Mesenteric fat pad (tissue), 1 donor: ENCODE results near the gene ZNF718. TPM values are rescaled to one million over a fixed set of nuclear protein-coding genes. Genes with fewer than 3 reads are reported as not detected.
"Not testable (repeated sequence)": the region's sequence is repeated elsewhere in the genome, so short reads cannot be mapped to it uniquely, and the experiment has no call there.

Experiments used
- DNase-seq: peaks from one replicate; pipeline ENCODE4 v3.0.0-alpha.2; 2020; ENCODE audit warnings: low spot score
- long read RNA-seq: library from polyadenylated mRNA; unstranded; transcript quantifications from one replicate; pipeline ENCODE4 v2.0.0, GENCODE V29; 2020
- total RNA-seq: library from RNA; stranded (reverse); fragmentation: NEBNext Ultra II Directional; extraction: Animal tissue kit (Norgen Biotek cat#: 25700); gene quantifications from one replicate; pipeline ENCODE4 v1.2.1, GENCODE V29; 2021
- donor health status: DM: yes; HTN: yes; CAD: no.

ZNF718 gene
- total RNA-seq: 3.6 TPM
- long read RNA-seq, partial matches to known transcripts: 0 of 2 reads
- long read RNA-seq, other reads (novel, unspliced or antisense): 2 of 2 reads

- DNase-seq: peak; percentile 94
These were observed at the start of gene ZNF718 for GRCh38 chr4:124275-125081. Gene ZNF718, plus strand, starts transcription at chr4:124501. Its CDS starts 170 bp downstream, at chr4:124671.

- DNase-seq: no peak
These were observed 38.4 kb upstream of the ZNF718 start for GRCh38 chr4:85951-86350.

GRCh38 chr4:86559-87324 is 37.6 kb upstream of the ZNF718 start:
- not testable (repeated sequence) for DNase-seq

GRCh38 chr4:98386-98785 is 25.9 kb upstream of the ZNF718 start:
- no peak for DNase-seq

GRCh38 chr4:99863-100262 is 24.4 kb upstream of the ZNF718 start:
- DNase-seq: no peak

GRCh38 chr4:107083-107443 is 17.2 kb upstream of the ZNF718 start:
- DNase-seq: no peak

GRCh38 chr4:107444-108429 is 16.6 kb upstream of the ZNF718 start:
- DNase-seq: no peak

GRCh38 chr4:112771-113170 is 11.5 kb upstream of the ZNF718 start:
- DNase-seq: no peak

GRCh38 chr4:113732-114131 is 10.6 kb upstream of the ZNF718 start:
- DNase-seq: no peak

GRCh38 chr4:114149-114548 is 10.2 kb upstream of the ZNF718 start:
- DNase-seq: no peak

- no peak for DNase-seq
These were observed 7.8 kb upstream of the ZNF718 start for GRCh38 chr4:116499-116898.

GRCh38 chr4:120616-121015 is 3.7 kb upstream of the ZNF718 start:
- no peak for DNase-seq

- no peak for DNase-seq
These were observed 2.8 kb upstream of the ZNF718 start for GRCh38 chr4:121408-122084.

GRCh38 chr4:123922-124274 is 403 bp upstream of the ZNF718 start:
- DNase-seq: not testable (repeated sequence)

GRCh38 chr4:125091-125771 is 930 bp downstream of the ZNF718 start:
- no peak for DNase-seq

GRCh38 chr4:125833-126232 is 1.5 kb downstream of the ZNF718 start:
- DNase-seq: no peak

- DNase-seq: no peak
These were observed 8.2 kb downstream of the ZNF718 start for GRCh38 chr4:132483-132882.

- no peak for DNase-seq
These were observed 14.6 kb downstream of the ZNF718 start for GRCh38 chr4:138935-139334.

- DNase-seq: no peak
These were observed 15.4 kb downstream of the ZNF718 start for GRCh38 chr4:139691-140090.

GRCh38 chr4:146621-147020 is 22.3 kb downstream of the ZNF718 start:
- DNase-seq: no peak
